GM12801 (cell line): ENCODE data around the gene RNF187.

ENCODE experiments used
- TF ChIP-seq, protein P1 (sequence below): IDR thresholded peaks from one replicate; pipeline ENCODE4 v1.5.1; 2011; ENCODE audit warnings: control low read depth; ENCODE audit not compliant: insufficient read length; ENCODE audit errors: extremely low read depth

Gene RNF187

DNA sequence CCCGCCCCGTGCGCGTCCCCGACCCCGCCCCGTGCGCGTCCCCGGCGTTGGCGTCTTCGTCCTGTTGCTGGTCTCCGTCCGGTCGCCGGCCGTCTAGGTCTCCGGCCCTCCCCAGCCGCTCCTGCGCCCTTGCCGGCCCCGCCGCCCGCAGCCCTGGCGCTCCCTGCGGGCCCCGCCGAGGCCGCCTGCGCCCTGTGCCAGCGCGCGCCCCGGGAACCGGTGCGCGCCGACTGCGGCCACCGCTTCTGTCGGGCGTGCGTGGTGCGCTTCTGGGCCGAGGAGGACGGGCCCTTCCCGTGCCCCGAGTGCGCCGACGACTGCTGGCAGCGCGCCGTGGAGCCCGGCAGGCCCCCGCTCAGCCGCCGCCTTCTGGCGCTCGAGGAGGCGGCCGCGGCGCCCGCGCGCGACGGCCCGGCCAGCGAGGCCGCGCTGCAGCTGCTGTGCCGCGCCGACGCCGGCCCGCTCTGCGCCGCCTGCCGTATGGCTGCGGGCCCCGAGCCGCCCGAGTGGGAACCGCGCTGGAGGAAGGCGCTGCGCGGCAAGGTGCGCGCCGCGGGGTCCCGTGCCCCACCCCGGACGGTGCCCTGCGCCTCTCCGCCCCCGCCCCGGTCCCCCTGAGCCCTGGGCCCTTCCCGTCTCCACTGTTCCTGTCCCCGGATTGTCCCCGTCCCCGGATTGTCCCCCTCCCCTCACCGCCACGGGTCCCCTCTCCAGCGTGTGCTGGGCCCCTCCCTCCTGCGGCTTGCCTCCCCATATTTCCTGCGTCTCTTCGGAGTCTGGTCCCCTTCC is at the start of gene RNF187:
Gene RNF187, plus strand, starts transcription at position 47 of the 789 bp plus-strand sequence.
- TF ChIP-seq, protein P1, sequence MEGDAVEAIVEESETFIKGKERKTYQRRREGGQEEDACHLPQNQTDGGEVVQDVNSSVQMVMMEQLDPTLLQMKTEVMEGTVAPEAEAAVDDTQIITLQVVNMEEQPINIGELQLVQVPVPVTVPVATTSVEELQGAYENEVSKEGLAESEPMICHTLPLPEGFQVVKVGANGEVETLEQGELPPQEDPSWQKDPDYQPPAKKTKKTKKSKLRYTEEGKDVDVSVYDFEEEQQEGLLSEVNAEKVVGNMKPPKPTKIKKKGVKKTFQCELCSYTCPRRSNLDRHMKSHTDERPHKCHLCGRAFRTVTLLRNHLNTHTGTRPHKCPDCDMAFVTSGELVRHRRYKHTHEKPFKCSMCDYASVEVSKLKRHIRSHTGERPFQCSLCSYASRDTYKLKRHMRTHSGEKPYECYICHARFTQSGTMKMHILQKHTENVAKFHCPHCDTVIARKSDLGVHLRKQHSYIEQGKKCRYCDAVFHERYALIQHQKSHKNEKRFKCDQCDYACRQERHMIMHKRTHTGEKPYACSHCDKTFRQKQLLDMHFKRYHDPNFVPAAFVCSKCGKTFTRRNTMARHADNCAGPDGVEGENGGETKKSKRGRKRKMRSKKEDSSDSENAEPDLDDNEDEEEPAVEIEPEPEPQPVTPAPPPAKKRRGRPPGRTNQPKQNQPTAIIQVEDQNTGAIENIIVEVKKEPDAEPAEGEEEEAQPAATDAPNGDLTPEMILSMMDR, result no peak

- TF ChIP-seq, protein P1, result no peak
These were observed 49.7 kb upstream of the RNF187 start for GRCh38 chr1:228437424-228437962.

GRCh38 chr1:228438266-228438665 is 48.9 kb upstream of the RNF187 start:
- TF ChIP-seq, protein P1, result no peak

DNA sequence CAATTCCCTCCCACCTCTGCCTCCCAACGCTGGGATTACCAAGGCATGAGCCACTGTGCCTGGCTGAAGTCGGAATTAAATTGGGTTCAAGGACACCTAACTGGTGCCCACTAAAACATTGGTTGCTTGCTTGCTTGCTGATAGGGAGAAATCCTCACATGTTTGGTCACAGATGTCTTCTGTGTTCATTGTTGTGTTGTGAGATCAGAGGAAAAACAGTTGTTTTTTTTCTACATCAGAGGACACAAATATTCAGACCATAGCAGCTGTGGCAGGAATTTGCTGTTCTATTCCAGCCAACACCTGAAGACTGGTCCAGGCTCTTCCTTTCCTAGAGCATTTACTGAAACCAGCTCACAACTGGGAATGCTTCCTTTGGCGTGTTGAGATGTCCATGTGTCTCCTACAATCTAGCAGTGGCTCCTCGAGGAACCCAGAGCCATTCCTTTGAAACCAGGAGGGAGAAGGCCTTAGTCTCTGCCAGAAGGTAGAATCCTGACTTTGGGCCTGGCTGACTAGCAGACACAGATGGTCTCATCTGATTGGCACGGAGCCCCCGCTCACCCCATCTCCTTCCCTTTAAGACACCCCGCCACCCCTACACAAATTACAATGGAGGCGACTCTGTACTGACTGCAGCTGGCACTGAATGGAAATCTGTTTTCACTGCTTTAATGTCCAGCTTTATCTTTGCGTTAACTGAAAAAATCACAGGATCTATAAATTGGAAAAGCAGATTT is 46.3 kb upstream of the RNF187 start:
- TF ChIP-seq, protein P1, result no peak

DNA sequence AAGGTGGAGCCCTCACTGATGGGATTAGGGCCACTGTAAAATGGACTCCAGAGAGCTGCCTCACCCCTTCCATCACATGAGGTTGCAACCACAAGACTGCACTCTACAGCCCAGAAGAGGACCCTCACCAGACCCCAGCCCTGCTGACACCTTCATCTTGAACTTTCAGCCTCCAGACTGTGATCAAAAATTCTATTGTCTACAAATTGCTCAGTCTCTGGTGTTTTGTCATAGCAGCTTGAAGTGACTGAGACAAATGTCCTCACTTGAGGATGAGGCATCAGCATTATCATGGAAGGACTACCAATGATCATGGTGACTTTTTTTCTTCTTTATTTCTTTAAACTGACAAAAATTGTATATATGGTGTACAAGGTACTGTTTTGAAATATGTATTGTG is 43.8 kb upstream of the RNF187 start:
- TF ChIP-seq, protein P1, result no peak

GRCh38 chr1:228445490-228445842 is 41.7 kb upstream of the RNF187 start:
- TF ChIP-seq, protein P1, result no peak

GRCh38 chr1:228445843-228446650 is 41.1 kb upstream of the RNF187 start:
- TF ChIP-seq, protein P1, result no peak
